GM10248 (cell line): ENCODE data around the gene OR8K5.
"Not testable (repeated sequence)": the region's sequence is repeated elsewhere in the genome, so short reads cannot be mapped to it uniquely, and the experiment has no call there.

ENCODE experiments used
- CTCF ChIA-PET: fragments of 300-600 bp; sonication (Branson Sonifier 250); formaldehyde crosslinking; extraction: SDS; loops from one replicate; lab custom pipeline; 2021; ENCODE audit warnings: antibody characterized with exemption; lab: Yijun Ruan, JAX
- POLR2A ChIA-PET: fragments of 350-650 bp; sonication (Branson Sonifier 250); formaldehyde crosslinking; extraction: SDS; loops from one replicate; lab custom pipeline; 2020; ENCODE audit warnings: antibody characterized with exemption; lab: Yijun Ruan, JAX
- DNase-seq: peaks from one replicate; pipeline ENCODE4 v3.0.0; 2012; ENCODE audit errors: extremely low spot score
- TF ChIP-seq, protein P1 (sequence below): IDR thresholded peaks from 2 replicates; pipeline ENCODE4 v1.5.1; 2012; ENCODE audit warnings: mild to moderate bottlenecking, low read depth; ENCODE audit errors: extremely low read depth, missing control alignments, control extremely low read depth

The OR8K5 gene

DNA sequence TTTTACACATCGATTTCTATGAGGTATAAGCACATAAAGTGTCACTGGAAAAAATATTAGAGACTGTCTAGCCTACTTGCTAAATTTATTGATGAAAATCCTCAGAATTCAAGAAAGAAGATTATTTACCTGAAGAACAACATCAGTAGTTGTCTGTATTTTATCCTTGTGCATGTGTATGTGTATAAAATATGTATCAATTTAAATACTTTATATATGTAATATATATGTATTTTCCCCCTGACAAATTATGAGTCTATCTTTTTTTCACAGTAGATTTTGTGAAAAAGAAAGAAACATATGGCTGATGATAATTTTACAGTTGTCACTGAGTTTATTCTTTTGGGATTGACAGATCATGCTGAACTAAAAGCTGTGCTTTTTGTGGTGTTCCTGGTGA is 16.2 kb upstream of the OR8K5 start, which contains the start of gene OR5J2:
OR5J2 (plus strand) TSS at position 301 of the 400 bp plus-strand sequence; CDS start at position 301, 0 bp downstream.
- TF ChIP-seq, protein P1, sequence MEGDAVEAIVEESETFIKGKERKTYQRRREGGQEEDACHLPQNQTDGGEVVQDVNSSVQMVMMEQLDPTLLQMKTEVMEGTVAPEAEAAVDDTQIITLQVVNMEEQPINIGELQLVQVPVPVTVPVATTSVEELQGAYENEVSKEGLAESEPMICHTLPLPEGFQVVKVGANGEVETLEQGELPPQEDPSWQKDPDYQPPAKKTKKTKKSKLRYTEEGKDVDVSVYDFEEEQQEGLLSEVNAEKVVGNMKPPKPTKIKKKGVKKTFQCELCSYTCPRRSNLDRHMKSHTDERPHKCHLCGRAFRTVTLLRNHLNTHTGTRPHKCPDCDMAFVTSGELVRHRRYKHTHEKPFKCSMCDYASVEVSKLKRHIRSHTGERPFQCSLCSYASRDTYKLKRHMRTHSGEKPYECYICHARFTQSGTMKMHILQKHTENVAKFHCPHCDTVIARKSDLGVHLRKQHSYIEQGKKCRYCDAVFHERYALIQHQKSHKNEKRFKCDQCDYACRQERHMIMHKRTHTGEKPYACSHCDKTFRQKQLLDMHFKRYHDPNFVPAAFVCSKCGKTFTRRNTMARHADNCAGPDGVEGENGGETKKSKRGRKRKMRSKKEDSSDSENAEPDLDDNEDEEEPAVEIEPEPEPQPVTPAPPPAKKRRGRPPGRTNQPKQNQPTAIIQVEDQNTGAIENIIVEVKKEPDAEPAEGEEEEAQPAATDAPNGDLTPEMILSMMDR, result no peak
- CTCF ChIA-PET, result no interaction called here
- DNase-seq, result no peak
- POLR2A ChIA-PET, result no interaction called here

DNA sequence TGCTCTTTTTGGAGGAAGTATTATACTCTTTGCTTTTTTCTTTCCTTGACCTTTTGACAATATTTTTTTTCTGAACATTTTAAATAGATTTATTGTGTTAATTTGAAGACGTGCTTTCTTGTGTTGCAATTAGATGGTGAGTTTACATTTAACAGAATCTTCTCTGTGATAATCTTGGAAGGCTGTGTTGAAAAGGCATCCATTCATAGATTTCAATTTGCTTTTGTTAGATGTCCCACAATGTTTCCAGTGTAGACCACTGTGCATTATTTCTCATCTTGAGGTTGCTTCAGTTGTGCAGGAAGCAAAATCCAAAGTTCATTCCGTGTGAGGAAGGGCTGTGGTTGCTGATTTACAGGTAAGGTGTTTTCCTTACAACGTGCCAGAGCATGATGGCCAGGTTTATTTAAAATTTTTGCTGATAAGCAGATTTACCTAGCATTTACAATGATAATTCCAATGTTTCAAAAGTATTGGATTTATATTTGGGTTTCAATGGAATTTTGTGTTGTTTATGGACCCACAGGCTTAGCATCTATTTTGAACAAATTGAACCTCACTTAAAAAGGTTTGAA is 12.2 kb upstream of the OR8K5 start:
- DNase-seq, result no peak
- TF ChIP-seq, protein P1, result no peak
- POLR2A ChIA-PET, result no interaction called here
- CTCF ChIA-PET, result no interaction called here

DNA sequence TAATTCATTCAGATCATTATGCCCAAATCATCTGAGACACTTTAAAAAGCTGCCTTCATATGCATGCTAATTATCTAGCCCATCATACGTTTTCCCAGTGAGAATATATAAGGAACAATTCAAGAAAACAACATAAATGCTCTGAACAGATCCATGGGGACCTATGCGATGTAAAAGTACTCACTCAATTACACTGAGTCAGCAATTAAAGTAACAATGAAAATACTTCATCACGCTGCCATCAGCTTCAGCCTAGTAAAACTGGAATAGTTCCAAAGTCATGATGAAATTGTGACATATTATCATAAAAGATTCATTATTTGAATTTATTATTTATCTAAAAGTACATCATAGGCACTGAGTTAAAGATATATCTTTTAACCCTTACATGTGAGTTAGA is 3.7 kb upstream of the OR8K5 start:
- CTCF ChIA-PET, result no interaction called here
- DNase-seq, result no peak
- TF ChIP-seq, protein P1, result no peak
- POLR2A ChIA-PET, result no interaction called here

DNA sequence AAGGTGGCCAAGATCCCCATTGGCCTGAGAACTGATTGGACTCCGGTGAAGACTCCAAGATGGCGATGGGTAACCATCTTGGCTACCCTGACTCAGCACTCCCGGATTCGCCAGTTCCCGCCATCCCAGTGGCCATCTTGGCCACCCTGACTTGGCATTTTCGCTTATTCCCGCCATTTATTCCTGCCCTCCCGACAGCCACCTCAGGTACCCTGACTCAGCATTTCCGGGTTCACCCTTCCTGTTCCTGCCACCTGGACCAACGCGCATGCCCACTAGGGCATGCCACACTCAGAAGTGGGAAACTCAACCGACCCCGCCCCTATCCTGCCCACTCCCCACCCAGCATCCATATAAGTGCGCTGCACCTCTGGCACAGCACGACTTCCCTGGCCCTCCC is 7.8 kb downstream of the OR8K5 start:
- ChIA-PET POLR2A (no interaction called here), CTCF (no interaction called here)
- no peak for DNase-seq
- TF ChIP-seq, protein P1, result no peak

DNA sequence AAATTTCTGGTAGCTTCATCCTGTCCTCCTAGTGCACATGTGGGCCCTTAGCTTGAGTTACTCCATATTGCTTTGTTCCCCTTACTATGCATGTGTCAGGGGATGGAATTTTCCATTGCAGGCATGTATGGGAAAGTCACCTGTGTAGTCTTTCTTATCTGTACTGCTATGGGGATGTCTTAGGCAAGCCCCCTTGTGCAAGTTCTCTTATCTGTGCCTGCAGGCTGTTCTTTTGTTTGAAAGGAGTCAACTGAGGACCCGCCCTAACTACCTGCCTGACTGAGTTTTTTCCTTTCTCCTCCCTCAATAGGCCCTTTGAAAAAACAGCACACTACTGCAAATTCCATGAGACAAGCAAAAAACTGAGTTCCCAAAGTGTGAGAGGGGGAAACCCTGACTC is 8.7 kb downstream of the OR8K5 start:
- TF ChIP-seq, protein P1, result no peak
- CTCF ChIA-PET, result no interaction called here
- DNase-seq, result no peak
- POLR2A ChIA-PET, result no interaction called here

DNA sequence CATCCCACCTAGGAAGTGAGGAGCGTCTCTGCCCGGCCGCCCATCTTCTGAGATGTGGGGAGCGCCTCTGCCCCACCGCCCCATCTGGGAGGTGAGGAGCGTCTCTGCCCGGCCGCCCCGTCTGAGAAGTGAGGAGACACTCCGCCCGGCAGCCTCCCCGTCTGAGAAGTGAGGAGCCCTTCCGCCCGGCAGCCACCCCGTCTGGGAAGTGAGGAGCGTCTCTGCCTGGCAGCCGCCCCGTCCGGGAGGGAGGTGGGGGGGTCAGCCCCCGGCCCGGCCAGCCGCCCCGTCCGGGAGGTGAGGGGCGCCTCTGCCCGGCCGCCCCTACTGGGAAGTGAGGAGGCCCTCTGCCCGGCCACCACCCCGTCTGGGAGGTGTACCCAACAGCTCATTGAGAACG is 16.4 kb downstream of the OR8K5 start:
- CTCF ChIA-PET, POLR2A ChIA-PET, DNase-seq: not testable (repeated sequence)

DNA sequence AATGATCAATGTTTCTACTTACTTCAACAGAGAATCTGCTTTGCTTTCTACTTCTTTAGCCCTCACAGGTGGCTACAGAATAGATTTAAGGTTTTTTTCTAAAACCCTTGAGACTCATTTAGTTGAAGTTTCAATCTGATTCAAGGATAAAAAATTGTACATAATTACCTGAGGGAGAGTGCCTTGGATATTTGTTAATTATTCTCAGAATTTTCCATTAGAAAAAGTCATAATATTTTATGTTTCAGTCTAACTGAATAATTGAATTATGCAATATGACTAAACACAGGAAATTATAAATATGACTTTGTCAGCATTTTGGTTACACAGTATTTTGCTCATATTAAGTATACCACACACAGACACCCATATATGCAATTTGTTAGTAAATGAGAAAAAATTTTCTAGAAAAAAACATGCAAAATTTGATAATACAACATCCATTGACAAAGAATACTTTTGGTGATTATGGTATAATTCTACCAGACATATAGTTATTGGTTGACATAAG is 19.9 kb downstream of the OR8K5 start, which contains the start of gene OR8J3:
OR8J3 (minus strand) TSS at position 51 of the 511 bp plus-strand sequence. CDS start 2,483 bp downstream, outside the sequence.
- TF ChIP-seq, protein P1, result no peak
- ChIA-PET CTCF (no interaction called here), POLR2A (no interaction called here)
- DNase-seq, result no peak
